ENCODE measurements around the gene CAV2.

DNA sequence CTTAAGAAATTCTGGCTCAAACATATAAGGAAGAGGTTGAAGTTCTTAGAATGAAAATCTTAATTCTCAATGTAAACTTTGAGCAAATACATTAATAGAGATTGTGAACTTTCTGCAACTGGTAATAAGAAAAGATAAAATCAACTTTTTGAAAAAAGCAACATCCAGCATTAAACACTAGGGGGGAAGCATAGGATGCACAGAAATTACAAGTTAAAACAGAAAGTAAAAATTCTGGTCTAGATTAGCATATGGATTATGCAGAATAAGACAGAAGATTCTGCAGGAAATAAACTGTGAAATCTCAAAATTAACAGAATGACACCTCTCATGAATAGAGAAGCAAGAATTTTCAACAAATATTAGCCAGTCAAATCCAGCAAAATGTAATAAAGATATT, 38.0 kb upstream of the CAV2 start:
- TF ChIP-seq EP300 (IDR thresholded peaks at IDR 0.05; ENCODE audit: borderline replicate concordance in 1 of 2, low read depth in 1 of 2, low read length in 1 of 2) (no peak), SMC3 (IDR thresholded peaks at IDR 0.05; ENCODE audit: low read depth, low read length) (no peak), CTCF (IDR thresholded peaks at IDR 0.05) (peak; percentile 62), GATA2 (CRISPR knock-in tag; IDR thresholded peaks at IDR 0.05) (no peak), POLR2AphosphoS5 (IDR thresholded peaks at IDR 0.05; ENCODE audit: low read depth, low read length) (no peak), GABPA (IDR thresholded peaks at IDR 0.05; ENCODE audit: low read depth) (no peak), NRF1 (IDR thresholded peaks at IDR 0.05; ENCODE audit: low read depth, low read length) (no peak), JUND (IDR thresholded peaks at IDR 0.05) (no peak)
- TF ChIP-seq, protein P1, sequence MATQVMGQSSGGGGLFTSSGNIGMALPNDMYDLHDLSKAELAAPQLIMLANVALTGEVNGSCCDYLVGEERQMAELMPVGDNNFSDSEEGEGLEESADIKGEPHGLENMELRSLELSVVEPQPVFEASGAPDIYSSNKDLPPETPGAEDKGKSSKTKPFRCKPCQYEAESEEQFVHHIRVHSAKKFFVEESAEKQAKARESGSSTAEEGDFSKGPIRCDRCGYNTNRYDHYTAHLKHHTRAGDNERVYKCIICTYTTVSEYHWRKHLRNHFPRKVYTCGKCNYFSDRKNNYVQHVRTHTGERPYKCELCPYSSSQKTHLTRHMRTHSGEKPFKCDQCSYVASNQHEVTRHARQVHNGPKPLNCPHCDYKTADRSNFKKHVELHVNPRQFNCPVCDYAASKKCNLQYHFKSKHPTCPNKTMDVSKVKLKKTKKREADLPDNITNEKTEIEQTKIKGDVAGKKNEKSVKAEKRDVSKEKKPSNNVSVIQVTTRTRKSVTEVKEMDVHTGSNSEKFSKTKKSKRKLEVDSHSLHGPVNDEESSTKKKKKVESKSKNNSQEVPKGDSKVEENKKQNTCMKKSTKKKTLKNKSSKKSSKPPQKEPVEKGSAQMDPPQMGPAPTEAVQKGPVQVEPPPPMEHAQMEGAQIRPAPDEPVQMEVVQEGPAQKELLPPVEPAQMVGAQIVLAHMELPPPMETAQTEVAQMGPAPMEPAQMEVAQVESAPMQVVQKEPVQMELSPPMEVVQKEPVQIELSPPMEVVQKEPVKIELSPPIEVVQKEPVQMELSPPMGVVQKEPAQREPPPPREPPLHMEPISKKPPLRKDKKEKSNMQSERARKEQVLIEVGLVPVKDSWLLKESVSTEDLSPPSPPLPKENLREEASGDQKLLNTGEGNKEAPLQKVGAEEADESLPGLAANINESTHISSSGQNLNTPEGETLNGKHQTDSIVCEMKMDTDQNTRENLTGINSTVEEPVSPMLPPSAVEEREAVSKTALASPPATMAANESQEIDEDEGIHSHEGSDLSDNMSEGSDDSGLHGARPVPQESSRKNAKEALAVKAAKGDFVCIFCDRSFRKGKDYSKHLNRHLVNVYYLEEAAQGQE (IDR thresholded peaks at IDR 0.05; ENCODE audit: low read depth, low read length), result no peak

All from SK-N-SH (cell line).